Measurements from ENCODE around the gene ZNRF3. TPM values are rescaled to one million over a fixed set of nuclear protein-coding genes. Genes with fewer than 3 reads are reported as not detected.

The ZNRF3 gene
- total and polyA plus RNA-seq, 8 donors = 2.4 to 6.8 (median 3.9) TPM

- DNase-seq (no peak), FAIRE-seq (no peak), ATAC-seq (no peak)
- Histone ChIP-seq H3K27ac (no peak overlapping the region), H3K4me1 (peaks cover 0 to 10% (median 9%) of the 10 kb centered on the region in 3 donors), H3K4me3 (no peak overlapping the region), H3K9me3 (no peaks in the 10 kb centered on the region), H3K27me3 (no peaks in the 10 kb centered on the region), H3K36me3 (no peaks in the 10 kb centered on the region)
- 83 to 86% methylated on average over 2 of the region's 2 CpGs for WGBS, 2 donors
- intact Hi-C loops (cut with DNase I) = loop anchor here in 1 of 3 donors (5.0 kb wide), 1 partner anchor 168 kb away; no protein-coding TSS in a partner anchor
- no peak for TF ChIP-seq CTCF (IDR thresholded peaks at IDR 0.05)
These were observed 13.6 kb upstream of the ZNRF3 start for GRCh38 chr22:28869736-28870135.

GRCh38 chr22:28873183-28873963 is 10.0 kb upstream of the ZNRF3 start:
- no peak for ATAC-seq
- intact Hi-C loops (cut with DNase I) = no loop called here
- no peak for DNase-seq
- 96 to 98% methylated on average over 3 of the region's 3 CpGs for WGBS, 2 donors
- Histone ChIP-seq H3K4me1 (no peaks in the 10 kb centered on the region), H3K9me3 (no peaks in the 10 kb centered on the region), H3K4me3 (no peak overlapping the region), H3K27me3 (no peaks in the 10 kb centered on the region), H3K27ac (no peak overlapping the region), H3K36me3 (no peaks in the 10 kb centered on the region)
- no peak for FAIRE-seq
- no peak for TF ChIP-seq CTCF (IDR thresholded peaks at IDR 0.05)

GRCh38 chr22:28874061-28874460 is 9.3 kb upstream of the ZNRF3 start:
- DNase-seq = no peak
- Histone ChIP-seq H3K36me3 (no peaks in the 10 kb centered on the region), H3K9me3 (no peaks in the 10 kb centered on the region), H3K4me1 (no peaks in the 10 kb centered on the region), H3K27ac (no peak overlapping the region), H3K27me3 (no peaks in the 10 kb centered on the region), H3K4me3 (no peak overlapping the region)
- no peak for FAIRE-seq
- no peak for TF ChIP-seq CTCF (IDR thresholded peaks at IDR 0.05)
- intact Hi-C loops (cut with DNase I) = no loop called here
- ATAC-seq = no peak
- 84 to 86% methylated on average over 3 of the region's 3 CpGs for WGBS, 2 donors

- 94 to 98% methylated on average over 2 of the region's 2 CpGs for WGBS, 2 donors
These were observed 8.5 kb upstream of the ZNRF3 start for GRCh38 chr22:28874811-28875320.

More at GRCh38 chr22:28874811-28875320, 8.5 kb upstream of the ZNRF3 start:
- no peaks in the 10 kb centered on the region for H3K36me3 ChIP-seq
- no peak for DNase-seq
- intact Hi-C loops (cut with DNase I) = no loop called here
- ATAC-seq = no peak
- no peak for FAIRE-seq
- no peak overlapping the region for H3K27ac ChIP-seq
- TF ChIP-seq CTCF (IDR thresholded peaks at IDR 0.05) = no peak
- no peak overlapping the region for H3K4me3 ChIP-seq
- no peaks in the 10 kb centered on the region for H3K9me3 ChIP-seq
- H3K27me3 ChIP-seq = no peaks in the 10 kb centered on the region
- no peaks in the 10 kb centered on the region for H3K4me1 ChIP-seq
